CD4-positive, alpha-beta T cell treated with Interferon alpha-2 for 1 hour (primary cell): ENCODE measurements around the gene SGO2.
"Not testable (repeated sequence)": the region's sequence is repeated elsewhere in the genome, so short reads cannot be mapped to it uniquely, and the experiment has no call there.

Source experiments
- DNase-seq, 2 donors: peaks; one replicate each; pipeline ENCODE4 v3.0.0-alpha.2; 2020 to 2022

Gene SGO2

GRCh38 chr2:200525551-200525881, 491 bp upstream of the SGO2 start:
- DNase-seq = no peak

GRCh38 chr2:200528228-200528627, 2.2 kb downstream of the SGO2 start:
- no peak for DNase-seq

GRCh38 chr2:200533754-200534153, 7.7 kb downstream of the SGO2 start:
- DNase-seq = no peak

GRCh38 chr2:200534572-200534971, 8.6 kb downstream of the SGO2 start:
- DNase-seq = no peak

GRCh38 chr2:200538139-200538538, 12.1 kb downstream of the SGO2 start:
- DNase-seq = no peak

- no peak for DNase-seq
These were observed 14.8 kb downstream of the SGO2 start for GRCh38 chr2:200540793-200541192.

GRCh38 chr2:200566596-200566995, 40.6 kb downstream of the SGO2 start:
- not testable (repeated sequence) for DNase-seq

- no peak for DNase-seq
These were observed 41.9 kb downstream of the SGO2 start for GRCh38 chr2:200567932-200568331.

GRCh38 chr2:200575957-200576356, 50.0 kb downstream of the SGO2 start:
- DNase-seq = peak in 1 of 2 donors; percentile 37

GRCh38 chr2:200577027-200577426, 51.0 kb downstream of the SGO2 start:
- DNase-seq = no peak

- DNase-seq = peak in 1 of 2 donors; percentile 39
These were observed 52.8 kb downstream of the SGO2 start for GRCh38 chr2:200578778-200579177.

GRCh38 chr2:200584639-200585038, 58.6 kb downstream of the SGO2 start:
- no peak for DNase-seq

- DNase-seq = no peak
These were observed 59.3 kb downstream of the SGO2 start for GRCh38 chr2:200585340-200585729.

- DNase-seq = peak in 1 of 2 donors; percentile 8
These were observed 60.0 kb downstream of the SGO2 start, which contains the start of gene AOX1 for GRCh38 chr2:200585730-200586643. Gene AOX1 (plus strand): TSS chr2:200586014. CDS start chr2:200586109, 95 bp downstream.

- no peak for DNase-seq
These were observed 60.6 kb downstream of the SGO2 start for GRCh38 chr2:200586644-200586975.

- no peak for DNase-seq
These were observed 61.1 kb downstream of the SGO2 start for GRCh38 chr2:200587007-200587616.

GRCh38 chr2:200588076-200588678, 62.2 kb downstream of the SGO2 start:
- no peak for DNase-seq

GRCh38 chr2:200590090-200590489, 64.1 kb downstream of the SGO2 start:
- DNase-seq = no peak

GRCh38 chr2:200591308-200591707, 65.3 kb downstream of the SGO2 start:
- DNase-seq = no peak

- DNase-seq = no peak
These were observed 66.5 kb downstream of the SGO2 start for GRCh38 chr2:200592406-200593075.

- no peak for DNase-seq
These were observed 67.9 kb downstream of the SGO2 start for GRCh38 chr2:200593905-200594304.

- DNase-seq = no peak
These were observed 69.9 kb downstream of the SGO2 start for GRCh38 chr2:200595913-200596312.

- DNase-seq = no peak
These were observed 71.0 kb downstream of the SGO2 start for GRCh38 chr2:200596774-200597570.
